Measurements from ENCODE around the gene DNAJC16. TPM values are rescaled to one million over a fixed set of nuclear protein-coding genes. Genes with fewer than 3 reads are reported as not detected.
A peak's percentile ranks its signal among the peaks of the same experiment; 100 is the strongest.

DNAJC16 gene
- total and polyA plus RNA-seq, 9 of the 15 experiments (the other 6 are each of a cell fraction or from before 2014, with no cell fraction given), result 6.9 to 16.8 (median 12.8) TPM

GRCh38 chr1:15524283-15525049, 2.2 kb upstream of the DNAJC16 start (continued):
- TF ChIP-seq SRSF1 (IDR thresholded peaks at IDR 0.05; ENCODE audit: low read depth, low read length) (no peak), NCOA1 (IDR thresholded peaks at IDR 0.05; ENCODE audit: low read depth) (peak; percentile 83; the same call in 1 of the 2 replicates), RNF219 (CRISPR knock-in tag; IDR thresholded peaks at IDR 0.05) (no peak), CEBPG (CRISPR knock-in tag; IDR thresholded peaks at IDR 0.05) (peak; percentile 90), CEBPG (tag; conservative IDR thresholded peaks at IDR 0.05 in 1 of 2, IDR thresholded peaks at IDR 0.05 in 1 of 2) (peak; percentile 81 to 96), CREB1 (IDR thresholded peaks at IDR 0.05) (peak; percentile 91), CREB1 (CRISPR knock-in tag; IDR thresholded peaks at IDR 0.05) (peak; percentile 87), CXXC5 (CRISPR knock-in tag; IDR thresholded peaks at IDR 0.05) (peak; percentile 94), STAT6 (CRISPR knock-in tag; IDR thresholded peaks at IDR 0.05) (no peak), EGR1 (conservative IDR thresholded peaks at IDR 0.05) (peak; percentile 98), MTA3 (IDR thresholded peaks at IDR 0.05; ENCODE audit: borderline replicate concordance) (0 out of 2 replicates have a peak, but pooled peaks have one; percentile 26), CHCHD3 (CRISPR knock-in tag; IDR thresholded peaks at IDR 0.05) (no peak), GABPB2 (CRISPR knock-in tag; conservative IDR thresholded peaks at IDR 0.05) (no peak), ZBED1 (IDR thresholded peaks at IDR 0.05) (no peak), ARID1B (IDR thresholded peaks at IDR 0.05) (no peak), SMAD3 (CRISPR knock-in tag; conservative IDR thresholded peaks at IDR 0.05) (no peak), DEAF1 (CRISPR knock-in tag; IDR thresholded peaks at IDR 0.05) (no peak), SMARCA4 (IDR thresholded peaks at IDR 0.05) (no peak)

Data from K562 (cell line).